Mesenchymal stem cell (in vitro differentiated cells and primary cell): Measurements from ENCODE around the gene ZBTB9. TPM values are rescaled to one million over a fixed set of nuclear protein-coding genes. Genes with fewer than 3 reads are reported as not detected.

Experiments
- DNase-seq: peaks from one replicate; pipeline ENCODE4 v3.0.0-alpha.2; 2013
- H2AFZ ChIP-seq: one replicate; pipeline ENCODE4 v1.6.1; 2013; ENCODE audit warnings: low read depth, mild to moderate bottlenecking, control low read depth, inconsistent platforms, low read length, moderate library complexity
- H2AK5ac ChIP-seq: 2 replicates; pipeline ENCODE4 v1.6.1; 2013; ENCODE audit warnings: low read length, moderate library complexity, mild to moderate bottlenecking, inconsistent platforms; ENCODE audit not compliant: severe bottlenecking
- H2BK120ac ChIP-seq: one replicate; pipeline ENCODE4 v1.6.1; 2013; ENCODE audit warnings: low read depth, mild to moderate bottlenecking, inconsistent platforms, low read length, moderate library complexity
- H2BK12ac ChIP-seq, 2 experiments: one replicate each; pipeline ENCODE4 v1.6.1; 2013; ENCODE audit warnings: inconsistent platforms in 2 of 2, low read length in 2 of 2, mild to moderate bottlenecking in 2 of 2, moderate library complexity in 2 of 2, control low read depth in 1 of 2
- H2BK15ac ChIP-seq: one replicate; pipeline ENCODE4 v1.6.1; 2013; ENCODE audit warnings: mild to moderate bottlenecking, low read depth, inconsistent platforms; ENCODE audit not compliant: poor library complexity, severe bottlenecking
- H2BK5ac ChIP-seq: 2 replicates; pipeline ENCODE4 v1.6.1; 2013; ENCODE audit warnings: low read depth, mild to moderate bottlenecking, low read length, control low read depth, inconsistent platforms; ENCODE audit not compliant: poor library complexity, severe bottlenecking
- H3K14ac ChIP-seq, 2 experiments: one replicate each; pipeline ENCODE4 v1.6.1; 2013; ENCODE audit warnings: inconsistent platforms in 2 of 2, low read length in 2 of 2, control low read depth in 1 of 2, mild to moderate bottlenecking in 1 of 2, moderate library complexity in 1 of 2
- H3K18ac ChIP-seq, 2 experiments: one replicate each; pipeline ENCODE4 v1.6.1; 2013; ENCODE audit warnings: inconsistent platforms in 2 of 2, low read length in 2 of 2, control low read depth in 1 of 2, low read depth in 1 of 2, mild to moderate bottlenecking in 1 of 2
- H3K23ac ChIP-seq, 2 experiments: one replicate each; pipeline ENCODE4 v1.6.1; 2013; ENCODE audit warnings: inconsistent platforms in 2 of 2, low read length in 2 of 2, mild to moderate bottlenecking in 2 of 2, moderate library complexity in 2 of 2, control low read depth in 1 of 2
- H3K27ac ChIP-seq: 2 replicates; pipeline ENCODE4 v1.5.1; 2013; ENCODE audit warnings: mild to moderate bottlenecking, moderate library complexity, low read length, control low read depth, inconsistent platforms; ENCODE audit not compliant: poor library complexity, severe bottlenecking
- H3K27me3 ChIP-seq, 2 experiments: 2 replicates each; pipeline versions ENCODE4 v1.6.1 to v1.7.0; 2013; ENCODE audit warnings: low read length in 2 of 2, mild to moderate bottlenecking in 2 of 2, moderate library complexity in 2 of 2, control low read depth in 1 of 2, inconsistent platforms in 1 of 2; ENCODE audit not compliant: control insufficient read depth in 1 of 2, insufficient read depth in 1 of 2
- H3K36me3 ChIP-seq, 2 experiments: 2 replicates each; pipeline versions ENCODE4 v1.6.1 to v1.7.0; 2013; ENCODE audit warnings: low read length in 2 of 2, control low read depth in 1 of 2, inconsistent platforms in 1 of 2, low read depth in 1 of 2, mild to moderate bottlenecking in 1 of 2; ENCODE audit not compliant: insufficient read depth in 2 of 2, control insufficient read depth in 1 of 2
- H3K4ac ChIP-seq, 2 experiments: one replicate each; pipeline ENCODE4 v1.6.1; 2013; ENCODE audit warnings: inconsistent platforms in 2 of 2, low read length in 2 of 2, mild to moderate bottlenecking in 2 of 2, moderate library complexity in 2 of 2, control low read depth in 1 of 2, low read depth in 1 of 2
- H3K4me1 ChIP-seq: 2 replicates; pipeline ENCODE4 v1.6.1; 2013; ENCODE audit warnings: low read depth, low read length, control low read depth; ENCODE audit not compliant: control insufficient read depth, insufficient read depth
- H3K4me2 ChIP-seq: 2 replicates; pipeline ENCODE4 v1.6.1; 2013; ENCODE audit warnings: low read length, mild to moderate bottlenecking, inconsistent platforms; ENCODE audit not compliant: poor library complexity, severe bottlenecking
- H3K4me3 ChIP-seq, 2 experiments: 2 replicates each; pipeline versions ENCODE4 v1.5.1 to v1.7.0; 2013; ENCODE audit warnings: low read length in 2 of 2, mild to moderate bottlenecking in 2 of 2, control low read depth in 1 of 2, low read depth in 1 of 2; ENCODE audit not compliant: insufficient read depth in 1 of 2
- H3K79me1 ChIP-seq: replicated peaks from 2 replicates; pipeline ENCODE4 v1.6.1; 2013; ENCODE audit warnings: mild to moderate bottlenecking, control low read depth, low read length, inconsistent platforms; ENCODE audit not compliant: poor library complexity, severe bottlenecking
- H3K9ac ChIP-seq: 2 replicates; pipeline ENCODE4 v1.7.0; 2013; ENCODE audit warnings: mild to moderate bottlenecking, low read length, moderate library complexity
- H3K9me3 ChIP-seq: 2 replicates; pipeline ENCODE4 v1.7.0; 2013; ENCODE audit warnings: mild to moderate bottlenecking, low read length; ENCODE audit not compliant: control insufficient read depth
- H4K8ac ChIP-seq: one replicate; pipeline ENCODE4 v1.6.1; 2013; ENCODE audit warnings: inconsistent platforms, mild to moderate bottlenecking, low read length, moderate library complexity
- H4K91ac ChIP-seq: one replicate; pipeline ENCODE4 v1.6.1; 2013; ENCODE audit warnings: mild to moderate bottlenecking, low read length, inconsistent platforms
- WGBS: methylation state at CpG from one replicate; pipeline ENCODE4 v1.1.7; 2013; ENCODE audit warnings: mixed read lengths; 5-methylcytosine and 5-hydroxymethylcytosine counted together
- small RNA-seq: library from polyadenylated mRNA; stranded (forward); fragments of <200 nt; extraction: miRNeasy Mini kit (QIAGEN cat#:217004); gene quantifications from one replicate; pipeline ENCODE3, GENCODE V24; 2013; ENCODE audit warnings: low read depth

The ZBTB9 gene

DNA sequence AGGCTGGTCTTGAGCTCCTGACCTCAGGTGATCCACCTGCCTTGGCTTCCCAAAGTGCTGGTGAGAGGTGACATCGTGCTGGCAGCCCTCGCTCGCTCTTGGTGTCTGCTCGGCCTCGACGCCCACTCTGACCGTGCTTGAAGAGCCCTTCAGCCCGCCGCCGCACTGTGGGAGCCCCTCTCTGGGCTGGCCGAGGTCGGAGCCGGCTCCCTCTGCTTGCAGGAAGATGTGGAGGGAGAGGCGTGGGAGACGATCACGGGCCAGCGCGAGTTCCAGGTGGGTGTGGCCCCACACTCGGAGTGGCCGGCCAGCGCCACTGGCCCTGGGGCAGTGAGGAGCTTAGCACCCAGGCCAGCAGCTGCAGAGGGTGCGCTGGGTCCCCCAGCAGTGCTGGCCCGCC, 48.1 kb downstream of the ZBTB9 start:
- 85% methylated on average over 23 of the region's 23 CpGs for WGBS

DNA sequence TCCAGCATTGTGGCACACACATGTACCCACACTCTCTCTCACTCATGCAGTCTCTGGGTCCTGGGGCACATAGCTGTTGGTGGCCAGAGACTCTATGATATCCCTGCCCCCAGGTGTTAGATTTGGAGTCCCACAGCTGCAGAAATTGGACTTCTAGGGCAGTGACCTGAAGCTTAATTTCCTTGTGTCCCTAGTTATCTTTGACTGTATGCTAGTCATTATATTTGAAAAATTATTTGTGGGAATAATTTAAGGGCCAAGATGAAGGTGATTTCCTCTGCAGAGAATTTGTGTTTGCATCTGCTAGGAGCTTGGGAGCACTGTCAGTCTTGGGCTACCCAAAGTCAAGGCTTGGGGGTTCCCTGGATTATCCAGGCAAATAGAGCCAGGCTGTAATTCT, 50.1 kb downstream of the ZBTB9 start:
- DNase-seq, result no peak
- Histone ChIP-seq H2BK12ac (no peak overlapping the region), H3K4me2 (no peak overlapping the region)

More for the DNA sequence above, 48.1 kb downstream of the ZBTB9 start:
- no peak for DNase-seq
- Histone ChIP-seq H2BK5ac (no peak overlapping the region), H3K23ac (no peak overlapping the region), H3K4me1 (no peaks in the 10 kb centered on the region), H3K14ac (no peak overlapping the region), H2BK15ac (no peak overlapping the region), H2AFZ (no peak overlapping the region), H3K4me3 (no peak overlapping the region), H3K27ac (no peak overlapping the region), H3K36me3 (no peaks in the 10 kb centered on the region), H3K27me3 (peaks cover 6 to 33% of the 10 kb centered on the region in 2 experiments), H3K4me2 (no peak overlapping the region), H3K79me1 (no peaks in the 10 kb centered on the region), H2BK120ac (no peak overlapping the region), H3K4ac (no peak overlapping the region), H3K9ac (no peak overlapping the region), H4K8ac (no peak overlapping the region), H4K91ac (no peak overlapping the region), H3K9me3 (peaks cover 5% of the 10 kb centered on the region), H2BK12ac (no peak overlapping the region), H3K18ac (no peak overlapping the region), H2AK5ac (no peak overlapping the region)

DNA sequence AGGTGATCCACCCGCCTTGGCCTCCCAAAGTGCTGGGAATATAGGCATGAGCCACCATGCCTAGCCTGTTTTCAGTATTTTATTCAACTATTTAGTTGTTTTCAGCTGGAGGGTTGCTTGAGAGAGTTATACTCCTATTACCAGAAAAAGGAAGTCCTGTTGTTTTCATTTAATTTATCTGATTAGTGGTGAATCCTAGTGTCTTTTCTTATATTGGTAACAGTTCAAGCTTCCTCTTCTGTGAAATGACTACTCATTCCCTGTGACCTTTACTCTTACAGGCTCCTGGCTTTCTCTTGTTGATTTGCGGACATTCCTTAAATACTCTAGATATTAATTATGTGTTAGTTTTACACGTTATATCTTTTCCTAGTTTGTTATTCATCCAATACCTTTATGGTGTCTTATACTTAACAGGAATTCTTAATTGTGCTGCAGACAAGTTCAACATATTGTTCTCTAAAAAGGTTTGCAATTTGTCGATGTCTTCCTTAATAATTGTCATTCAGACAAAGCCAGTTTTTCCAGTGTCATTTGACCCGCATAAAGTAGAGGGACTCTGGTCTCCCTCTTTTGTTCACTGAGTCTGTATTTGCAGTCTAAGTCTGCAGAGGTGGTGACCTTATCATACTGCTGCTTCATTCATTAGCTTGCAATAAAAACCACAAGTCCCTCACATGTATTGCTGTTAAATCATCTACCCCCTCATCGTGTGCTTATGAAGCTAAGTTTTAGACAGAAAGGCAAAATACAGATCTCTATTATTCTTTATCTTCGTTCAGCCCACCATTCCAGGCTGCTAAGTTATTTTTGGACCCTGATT, 51.4 kb downstream of the ZBTB9 start:
- Histone ChIP-seq H3K4ac (no peak overlapping the region), H3K79me1 (no peaks in the 10 kb centered on the region), H3K27ac (no peak overlapping the region), H2BK15ac (no peak overlapping the region), H3K9ac (no peak overlapping the region), H3K18ac (no peak overlapping the region), H2AK5ac (no peak overlapping the region), H2BK120ac (no peak overlapping the region), H2AFZ (no peak overlapping the region), H3K9me3 (peaks cover 5% of the 10 kb centered on the region), H3K4me2 (no peak overlapping the region), H3K23ac (no peak overlapping the region), H3K36me3 (no peaks in the 10 kb centered on the region), H4K8ac (no peak overlapping the region), H2BK5ac (no peak overlapping the region), H3K27me3 (peaks cover 6 to 15% of the 10 kb centered on the region in 2 experiments), H2BK12ac (no peak overlapping the region), H3K4me1 (peaks cover 4% of the 10 kb centered on the region), H3K14ac (no peak overlapping the region), H4K91ac (no peak overlapping the region), H3K4me3 (no peak overlapping the region)
- DNase-seq, result no peak
- WGBS, result 81% methylated on average over 5 of the region's 7 CpGs

More for the DNA sequence above, 50.1 kb downstream of the ZBTB9 start:
- H3K36me3 ChIP-seq, result no peaks in the 10 kb centered on the region
- no peak overlapping the region for H2BK120ac ChIP-seq
- no peak overlapping the region for H3K4me3 ChIP-seq
- no peak overlapping the region for H3K27ac ChIP-seq
- H3K18ac ChIP-seq, result no peak overlapping the region
- H3K9me3 ChIP-seq, result peaks cover 5% of the 10 kb centered on the region
- H3K79me1 ChIP-seq, result no peaks in the 10 kb centered on the region
- H3K9ac ChIP-seq, result no peak overlapping the region
- H3K4me1 ChIP-seq, result peaks cover 4% of the 10 kb centered on the region
- no peak overlapping the region for H4K8ac ChIP-seq
- no peak overlapping the region for H2BK15ac ChIP-seq
- H3K14ac ChIP-seq, result no peak overlapping the region
- no peak overlapping the region for H2AK5ac ChIP-seq
- no peak overlapping the region for H4K91ac ChIP-seq
- H3K23ac ChIP-seq, result no peak overlapping the region
- no peak overlapping the region for H2BK5ac ChIP-seq
- no peak overlapping the region for H3K4ac ChIP-seq
- H3K27me3 ChIP-seq, result peaks cover 4 to 23% of the 10 kb centered on the region in 2 experiments
- no peak overlapping the region for H2AFZ ChIP-seq

Small RNA genes within 50 kb of the gene (small RNA-seq; reads per million reads assigned to genes)
- gene ZBTB9, result not detected
